ENCODE measurements around the gene RRP1B. TPM values are rescaled to one million over a fixed set of nuclear protein-coding genes. Genes with fewer than 3 reads are reported as not detected.

RRP1B gene
- total and polyA plus RNA-seq, 2 of the 13 experiments (the other 11 are each of a cell fraction or from before 2014, with no cell fraction given), result 16.3 to 46.2 TPM

DNA sequence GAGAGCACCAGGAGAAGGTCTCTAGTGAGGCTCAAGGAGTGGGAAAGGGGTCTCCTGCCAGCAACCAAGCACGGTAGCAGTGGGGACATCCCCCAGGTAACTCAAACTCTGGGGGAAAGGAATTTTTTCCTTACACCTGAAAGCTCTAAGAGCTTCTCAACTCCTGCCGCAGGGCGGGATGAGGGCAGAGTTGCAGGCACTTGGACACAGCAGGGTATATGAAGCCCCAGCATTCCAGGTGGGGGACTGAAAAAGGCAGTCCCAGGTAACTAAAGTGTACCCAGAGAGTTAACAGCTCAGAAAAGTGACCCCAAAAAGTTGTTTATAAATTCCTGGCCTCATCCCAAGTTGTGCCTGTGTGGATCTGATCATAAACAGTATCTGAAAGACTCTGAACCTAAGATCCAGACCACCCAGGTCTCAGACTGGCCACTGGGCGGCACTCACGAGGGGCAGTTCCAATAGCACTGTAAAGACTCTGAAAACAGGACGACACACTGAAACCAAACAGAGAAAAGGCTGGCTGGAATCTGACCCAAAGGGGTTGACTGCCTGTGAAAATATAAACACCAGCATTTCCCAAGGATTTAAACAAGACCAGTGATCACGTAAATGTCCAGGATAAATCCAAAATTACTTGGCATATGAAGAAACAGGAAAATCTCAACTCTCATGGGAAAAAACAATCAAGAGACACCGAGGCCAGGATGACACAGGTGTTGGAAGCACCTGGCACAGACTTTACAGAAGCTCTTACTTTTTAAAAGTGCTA, 47.6 kb upstream of the RRP1B start (continued):
- TF ChIP-seq, protein P1, sequence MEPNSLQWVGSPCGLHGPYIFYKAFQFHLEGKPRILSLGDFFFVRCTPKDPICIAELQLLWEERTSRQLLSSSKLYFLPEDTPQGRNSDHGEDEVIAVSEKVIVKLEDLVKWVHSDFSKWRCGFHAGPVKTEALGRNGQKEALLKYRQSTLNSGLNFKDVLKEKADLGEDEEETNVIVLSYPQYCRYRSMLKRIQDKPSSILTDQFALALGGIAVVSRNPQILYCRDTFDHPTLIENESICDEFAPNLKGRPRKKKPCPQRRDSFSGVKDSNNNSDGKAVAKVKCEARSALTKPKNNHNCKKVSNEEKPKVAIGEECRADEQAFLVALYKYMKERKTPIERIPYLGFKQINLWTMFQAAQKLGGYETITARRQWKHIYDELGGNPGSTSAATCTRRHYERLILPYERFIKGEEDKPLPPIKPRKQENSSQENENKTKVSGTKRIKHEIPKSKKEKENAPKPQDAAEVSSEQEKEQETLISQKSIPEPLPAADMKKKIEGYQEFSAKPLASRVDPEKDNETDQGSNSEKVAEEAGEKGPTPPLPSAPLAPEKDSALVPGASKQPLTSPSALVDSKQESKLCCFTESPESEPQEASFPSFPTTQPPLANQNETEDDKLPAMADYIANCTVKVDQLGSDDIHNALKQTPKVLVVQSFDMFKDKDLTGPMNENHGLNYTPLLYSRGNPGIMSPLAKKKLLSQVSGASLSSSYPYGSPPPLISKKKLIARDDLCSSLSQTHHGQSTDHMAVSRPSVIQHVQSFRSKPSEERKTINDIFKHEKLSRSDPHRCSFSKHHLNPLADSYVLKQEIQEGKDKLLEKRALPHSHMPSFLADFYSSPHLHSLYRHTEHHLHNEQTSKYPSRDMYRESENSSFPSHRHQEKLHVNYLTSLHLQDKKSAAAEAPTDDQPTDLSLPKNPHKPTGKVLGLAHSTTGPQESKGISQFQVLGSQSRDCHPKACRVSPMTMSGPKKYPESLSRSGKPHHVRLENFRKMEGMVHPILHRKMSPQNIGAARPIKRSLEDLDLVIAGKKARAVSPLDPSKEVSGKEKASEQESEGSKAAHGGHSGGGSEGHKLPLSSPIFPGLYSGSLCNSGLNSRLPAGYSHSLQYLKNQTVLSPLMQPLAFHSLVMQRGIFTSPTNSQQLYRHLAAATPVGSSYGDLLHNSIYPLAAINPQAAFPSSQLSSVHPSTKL (CRISPR knock-in tag; IDR thresholded peaks at IDR 0.05), result peak; percentile 42; the same call in 1 of the 2 replicates
- TF ChIP-seq SMARCC2 (IDR thresholded peaks at IDR 0.05) (no peak), SOX13 (IDR thresholded peaks at IDR 0.05) (no peak), SOX13 (CRISPR knock-in tag; conservative IDR thresholded peaks at IDR 0.05 in 1 of 2, IDR thresholded peaks at IDR 0.05 in 1 of 2) (peak in 1 of 2 experiments; percentile 28; a peak in 1 of 4 replicates), ATM (IDR thresholded peaks at IDR 0.05; ENCODE audit: borderline replicate concordance) (no peak), SAP130 (CRISPR knock-in tag; IDR thresholded peaks at IDR 0.05; ENCODE audit: low read depth) (peak; percentile 57), BRD4 (CRISPR knock-in tag; IDR thresholded peaks at IDR 0.05) (no peak), FOXA3 (CRISPR knock-in tag; IDR thresholded peaks at IDR 0.05) (peak; percentile 44; the same call in 1 of the 2 replicates), TEAD3 (CRISPR knock-in tag; optimal IDR thresholded peaks at IDR 0.05; ENCODE audit: borderline replicate concordance) (peak; percentile 60), BRCA1 (CRISPR knock-in tag; IDR thresholded peaks at IDR 0.05) (no peak), GATAD2A (CRISPR knock-in tag; IDR thresholded peaks at IDR 0.05) (peak; percentile 75), EEA1 (CRISPR knock-in tag; IDR thresholded peaks at IDR 0.05; ENCODE audit: borderline replicate concordance) (no peak), KMT2A (CRISPR knock-in tag; IDR thresholded peaks at IDR 0.05) (peak; percentile 56; the same call in 1 of the 2 replicates), SMC3 (IDR thresholded peaks at IDR 0.05; ENCODE audit: low read length) (peak; percentile 94), ZNF317 (CRISPR knock-in tag; IDR thresholded peaks at IDR 0.05) (peak; percentile 49; the same call in 1 of the 2 replicates), HNF4G (IDR thresholded peaks at IDR 0.05; ENCODE audit: borderline replicate concordance, low read depth, low read length) (peak; percentile 8; the same call in 1 of the 2 replicates), HNF4G (CRISPR knock-in tag; IDR thresholded peaks at IDR 0.05; ENCODE audit: borderline replicate concordance, low read depth) (no peak), STAG1 (CRISPR knock-in tag; IDR thresholded peaks at IDR 0.05) (peak; percentile 73)
- TF ChIP-seq, protein P2, sequence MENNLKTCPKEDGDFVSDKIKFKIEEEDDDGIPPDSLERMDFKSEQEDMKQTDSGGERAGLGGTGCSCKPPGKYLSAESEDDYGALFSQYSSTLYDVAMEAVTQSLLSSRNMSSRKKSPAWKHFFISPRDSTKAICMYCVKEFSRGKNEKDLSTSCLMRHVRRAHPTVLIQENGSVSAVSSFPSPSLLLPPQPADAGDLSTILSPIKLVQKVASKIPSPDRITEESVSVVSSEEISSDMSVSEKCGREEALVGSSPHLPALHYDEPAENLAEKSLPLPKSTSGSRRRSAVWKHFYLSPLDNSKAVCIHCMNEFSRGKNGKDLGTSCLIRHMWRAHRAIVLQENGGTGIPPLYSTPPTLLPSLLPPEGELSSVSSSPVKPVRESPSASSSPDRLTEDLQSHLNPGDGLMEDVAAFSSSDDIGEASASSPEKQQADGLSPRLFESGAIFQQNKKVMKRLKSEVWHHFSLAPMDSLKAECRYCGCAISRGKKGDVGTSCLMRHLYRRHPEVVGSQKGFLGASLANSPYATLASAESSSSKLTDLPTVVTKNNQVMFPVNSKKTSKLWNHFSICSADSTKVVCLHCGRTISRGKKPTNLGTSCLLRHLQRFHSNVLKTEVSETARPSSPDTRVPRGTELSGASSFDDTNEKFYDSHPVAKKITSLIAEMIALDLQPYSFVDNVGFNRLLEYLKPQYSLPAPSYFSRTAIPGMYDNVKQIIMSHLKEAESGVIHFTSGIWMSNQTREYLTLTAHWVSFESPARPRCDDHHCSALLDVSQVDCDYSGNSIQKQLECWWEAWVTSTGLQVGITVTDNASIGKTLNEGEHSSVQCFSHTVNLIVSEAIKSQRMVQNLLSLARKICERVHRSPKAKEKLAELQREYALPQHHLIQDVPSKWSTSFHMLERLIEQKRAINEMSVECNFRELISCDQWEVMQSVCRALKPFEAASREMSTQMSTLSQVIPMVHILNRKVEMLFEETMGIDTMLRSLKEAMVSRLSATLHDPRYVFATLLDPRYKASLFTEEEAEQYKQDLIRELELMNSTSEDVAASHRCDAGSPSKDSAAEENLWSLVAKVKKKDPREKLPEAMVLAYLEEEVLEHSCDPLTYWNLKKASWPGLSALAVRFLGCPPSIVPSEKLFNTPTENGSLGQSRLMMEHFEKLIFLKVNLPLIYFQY (CRISPR knock-in tag; IDR thresholded peaks at IDR 0.05; ENCODE audit: borderline replicate concordance), result peak; percentile 66
